Measurements from ENCODE around the gene MYO10.
A peak's percentile ranks its signal among the peaks of the same experiment; 100 is the strongest.
"Not testable (repeated sequence)": the region's sequence is repeated elsewhere in the genome, so short reads cannot be mapped to it uniquely, and the experiment has no call there.

The MYO10 gene

GRCh38 chr5:16936150-16936988 lies at the start of gene MYO10:
Gene MYO10 (minus strand): TSS chr5:16936288. CDS start chr5:16935808, 480 bp downstream.
- peak; percentile 38 for DNase-seq

DNA sequence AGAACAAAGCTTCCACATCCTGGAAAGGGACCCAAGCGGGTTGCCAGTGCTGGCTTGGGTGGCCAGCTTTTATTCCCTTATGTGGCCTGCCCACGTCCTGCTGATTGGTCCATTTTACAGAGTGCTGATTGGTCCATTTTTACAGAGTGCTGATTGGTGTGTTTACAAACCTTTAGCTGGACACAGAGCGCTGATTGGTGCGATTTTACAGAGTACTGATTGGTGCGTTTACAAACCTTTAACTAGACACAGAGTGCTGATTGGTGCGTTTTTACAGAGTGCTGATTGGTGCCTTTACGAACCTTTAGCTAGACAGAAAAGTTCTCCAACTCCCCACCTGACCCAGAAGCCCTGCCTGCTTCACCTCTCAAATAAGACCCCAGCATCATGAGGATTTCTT lies 49.2 kb upstream of the MYO10 start:
- not testable (repeated sequence) for DNase-seq

- no peak for DNase-seq
Observed at GRCh38 chr5:16983972-16984371, 47.9 kb upstream of the MYO10 start.

GRCh38 chr5:16983022-16983639 lies 47.0 kb upstream of the MYO10 start:
- no peak for DNase-seq

GRCh38 chr5:16981700-16982099 lies 45.6 kb upstream of the MYO10 start:
- no peak for DNase-seq

DNA sequence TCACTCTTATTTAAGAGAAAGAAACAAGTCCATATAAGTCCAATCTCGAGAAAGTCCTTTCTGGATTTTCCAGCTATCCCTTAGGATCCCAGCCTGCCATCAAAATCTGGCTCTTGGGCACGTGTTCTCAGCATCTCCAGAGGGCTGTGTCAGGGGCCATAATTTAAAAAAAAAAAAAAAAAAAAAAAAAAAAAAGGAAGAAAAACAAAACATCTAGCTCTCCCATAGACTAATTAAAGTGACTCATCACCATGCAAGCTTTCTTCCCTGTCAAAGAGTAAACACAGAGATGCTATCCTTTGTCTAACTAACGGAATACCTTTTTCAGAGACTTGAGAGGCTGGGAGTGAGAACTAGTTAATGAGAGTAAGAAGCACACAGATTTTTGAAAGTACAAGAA lies 44.9 kb upstream of the MYO10 start:
- DNase-seq = no peak

DNA sequence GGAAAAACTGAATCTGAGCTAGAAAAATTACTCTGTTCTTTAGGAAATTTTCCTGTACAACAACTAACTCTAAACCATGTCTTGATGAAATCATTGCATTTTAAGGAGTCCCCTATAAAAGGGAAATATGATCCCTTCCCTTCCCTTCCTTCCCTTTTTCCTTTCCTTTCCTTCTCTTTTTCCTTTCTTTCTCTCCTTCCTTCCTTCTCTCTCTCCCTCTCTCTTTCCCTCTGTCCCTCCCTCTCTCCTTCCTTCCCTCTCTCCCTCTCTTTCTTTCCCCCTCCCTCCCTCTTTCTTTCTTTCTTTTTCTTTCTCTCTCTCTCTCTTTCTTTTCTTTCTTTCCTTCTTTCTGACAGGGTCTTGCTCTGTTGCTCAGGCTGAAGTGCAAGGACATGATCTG lies 42.2 kb upstream of the MYO10 start:
- no peak for DNase-seq

GRCh38 chr5:16976625-16977008 lies 40.5 kb upstream of the MYO10 start:
- DNase-seq = no peak

DNA sequence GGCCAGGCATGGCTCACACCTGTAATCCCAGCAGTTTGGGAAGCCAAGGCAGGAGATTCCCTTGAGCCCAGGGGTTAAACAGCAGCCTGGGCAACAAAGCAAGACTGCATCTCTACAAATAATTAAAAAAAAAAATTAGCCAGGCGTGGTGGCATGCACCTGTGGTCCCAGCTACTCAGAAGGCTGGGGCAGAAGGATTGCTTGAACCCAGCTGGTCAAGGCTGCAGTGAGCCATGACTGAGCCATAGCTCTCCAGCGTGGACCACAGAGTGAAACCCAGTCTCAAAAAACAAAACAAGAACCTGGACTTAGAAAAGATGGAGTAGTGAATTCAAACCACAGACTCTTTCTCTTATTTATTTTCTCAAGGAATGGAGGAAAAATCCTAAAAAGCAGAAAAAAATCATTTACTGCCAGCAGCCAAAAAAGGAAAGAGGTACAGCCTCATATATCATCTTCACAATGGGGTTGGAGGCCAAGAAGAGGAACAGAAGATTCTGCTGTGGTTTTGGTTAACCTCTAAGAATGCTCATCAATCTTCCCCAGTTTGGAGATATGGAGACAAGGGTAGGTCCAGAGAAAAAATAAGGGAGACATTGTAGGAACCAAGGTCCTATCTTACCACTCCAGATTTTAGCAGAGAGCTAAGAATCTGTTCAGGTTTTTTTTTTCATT lies 40.0 kb upstream of the MYO10 start:
- no peak for DNase-seq

GRCh38 chr5:16974981-16975380 lies 38.9 kb upstream of the MYO10 start:
- DNase-seq = no peak

- no peak for DNase-seq
Observed at GRCh38 chr5:16970826-16971225, 34.7 kb upstream of the MYO10 start.

GRCh38 chr5:16970260-16970659 lies 34.2 kb upstream of the MYO10 start:
- DNase-seq = no peak

GRCh38 chr5:16965581-16965980 lies 29.5 kb upstream of the MYO10 start:
- DNase-seq = no peak

- no peak for DNase-seq
Observed at GRCh38 chr5:16963821-16964220, 27.7 kb upstream of the MYO10 start.

GRCh38 chr5:16961131-16961530 lies 25.0 kb upstream of the MYO10 start:
- no peak for DNase-seq

- DNase-seq = no peak
Observed at GRCh38 chr5:16957304-16958196, 21.5 kb upstream of the MYO10 start.

DNA sequence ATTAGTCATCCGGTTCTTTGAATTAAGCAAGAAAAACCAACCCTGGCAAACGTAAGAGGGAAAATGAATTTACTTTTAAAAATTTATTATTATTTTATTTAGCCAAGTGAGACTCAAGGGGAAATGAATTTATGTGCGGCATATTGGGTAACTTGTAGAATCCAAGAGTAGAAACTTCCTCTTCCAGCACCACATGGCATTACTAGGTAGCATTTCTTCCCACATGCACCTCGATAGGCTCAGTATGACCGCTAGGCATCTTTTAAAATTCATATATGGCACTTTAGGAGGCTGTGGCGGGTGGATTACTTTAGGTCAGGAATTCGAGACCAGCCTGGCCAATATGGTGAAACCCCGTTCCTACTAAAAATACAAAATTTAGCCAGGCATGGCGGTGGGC lies 17.6 kb upstream of the MYO10 start:
- no peak for DNase-seq

- DNase-seq = no peak
Observed at GRCh38 chr5:16952968-16953671, 17.0 kb upstream of the MYO10 start.

GRCh38 chr5:16946725-16947124 lies 10.6 kb upstream of the MYO10 start:
- no peak for DNase-seq

DNA sequence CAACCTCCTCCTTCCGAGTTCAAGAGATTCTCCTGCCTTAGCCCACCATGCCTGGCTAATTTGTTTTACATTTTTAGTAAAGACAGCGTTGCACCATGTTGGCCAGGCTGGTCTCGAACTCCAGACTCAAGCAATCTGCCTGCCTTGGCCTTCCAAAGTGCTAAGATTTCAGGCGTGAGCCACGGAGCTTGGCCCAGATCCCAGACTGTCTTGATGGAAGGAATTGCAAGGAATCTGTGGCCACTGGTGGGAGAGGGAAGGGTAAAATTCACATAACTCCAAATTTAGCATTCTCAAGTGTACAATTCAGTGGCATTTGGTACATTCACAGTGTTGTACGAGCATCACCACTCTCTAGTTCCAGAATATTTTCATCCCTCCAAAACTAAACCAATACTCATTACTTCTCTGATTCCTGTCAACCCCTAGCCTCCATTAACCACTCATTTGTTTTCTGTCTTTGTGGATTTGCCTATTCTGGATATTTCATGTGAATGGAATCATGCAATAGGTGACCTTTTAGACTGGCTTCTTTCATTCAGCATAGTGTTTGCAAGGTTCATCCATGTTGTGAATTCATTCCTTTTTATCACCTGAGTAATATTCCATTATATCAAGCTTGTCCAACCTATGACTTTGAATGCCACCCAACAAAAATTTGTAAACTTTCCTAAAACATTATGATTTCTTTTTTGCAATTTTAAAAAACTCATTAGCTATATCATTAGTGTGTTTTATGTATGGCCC lies 8.9 kb upstream of the MYO10 start:
- no peak for DNase-seq

DNA sequence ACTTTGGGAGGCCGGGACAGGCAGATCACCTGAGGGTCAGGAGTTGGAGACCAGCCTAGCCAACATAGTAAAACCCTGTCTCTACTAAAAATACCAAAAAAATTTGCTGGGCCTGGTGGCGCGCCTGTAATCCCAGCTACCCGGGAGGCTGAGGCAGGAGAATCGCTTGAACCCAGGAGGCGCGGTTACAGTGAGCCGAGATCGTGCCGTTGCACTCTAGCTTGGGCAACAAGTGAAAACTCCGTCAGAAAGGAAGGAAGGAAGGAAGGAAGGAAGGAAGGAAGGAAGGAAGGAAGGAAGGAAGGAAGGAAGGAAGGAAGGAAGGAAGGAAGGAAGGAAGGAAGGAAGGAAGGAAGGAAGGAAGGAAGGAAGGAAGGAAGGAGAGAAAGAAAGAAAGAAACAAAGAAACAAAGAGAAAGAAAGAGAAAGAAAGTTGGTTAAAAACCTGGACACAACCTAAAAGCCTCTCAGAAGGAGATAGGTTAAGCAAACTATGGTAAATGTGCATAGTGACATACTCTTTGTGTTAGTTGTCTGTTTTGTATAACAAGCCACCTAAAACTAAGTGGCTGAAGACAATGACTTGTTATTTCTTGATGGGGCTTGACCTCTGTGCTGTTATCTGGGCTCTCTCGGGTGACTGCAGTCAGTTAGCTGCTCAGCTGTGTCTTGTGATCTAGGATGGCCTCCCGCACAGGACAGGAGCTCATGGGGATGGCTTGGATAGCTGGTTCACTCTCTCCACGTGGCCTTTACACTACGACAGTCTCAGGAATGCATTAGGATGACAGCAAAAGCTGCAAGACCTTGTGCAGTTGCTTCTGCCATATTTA lies 8.0 kb upstream of the MYO10 start:
- no peak for DNase-seq

All from DMS79 treated with DMSO at 0.1 percent for 48 hours (cell line).